GM12878 (cell line): ENCODE results near the gene TMEM37. TPM values are rescaled to one million over a fixed set of nuclear protein-coding genes. Genes with fewer than 3 reads are reported as not detected.

Experiments used
- ATAC-seq: fragments of 200-7000 bp; cut with Tn5 transposase; 3 replicates; pipeline ENCODE4 v1.9.1; 2020; ENCODE audit warnings: mild to moderate bottlenecking, moderate library complexity
- BruUV-seq: library from RNA; stranded (reverse); fragments of 400-500 nt; replicated peaks from 2 replicates; lab custom pipeline; 2021; lab: Mats Ljungman, UMichigan
- CTCF ChIA-PET: fragments of 300-600 bp; sonication (Branson Sonifier 250); formaldehyde crosslinking; extraction: SDS; loops from one replicate; lab custom pipeline; 2021; ENCODE audit warnings: inconsistent platforms; lab: Yijun Ruan, JAX
- POLR2A ChIA-PET: fragments of 350-600 bp; formaldehyde crosslinking; extraction: SDS; loops from one replicate; lab custom pipeline; 2021; ENCODE audit warnings: inconsistent platforms; lab: Charles Lee
- RAD21 ChIA-PET: fragments of 300-600 bp; sonication (Branson Sonifier 250); formaldehyde crosslinking; loops from one replicate; lab custom pipeline; 2023; ENCODE audit warnings: antibody characterized with exemption; ENCODE audit not compliant: unreplicated experiment; lab: Charles Lee
- SMC1A ChIA-PET: fragments of 300-600 bp; sonication (Branson Sonifier 250); formaldehyde crosslinking; loops from one replicate; lab custom pipeline; 2023; ENCODE audit not compliant: unreplicated experiment, uncharacterized antibody; lab: Charles Lee
- DNase-seq: peaks from one replicate; pipeline ENCODE4 v3.0.0-alpha.2; 2011; ENCODE audit warnings: low read depth, low spot score
- FAIRE-seq: peaks from 3 replicates; lab custom pipeline; 2011; peaks lifted over from hg19 to GRCh38; lab: Jason Lieb, UNC
- H2AFZ ChIP-seq: 2 replicates; pipeline ENCODE4 v1.6.0; 2011; ENCODE audit warnings: low read depth, low read length, control low read depth; ENCODE audit not compliant: control insufficient read depth
- H3K27ac ChIP-seq: 2 replicates; pipeline ENCODE4 v1.5.1; 2011; ENCODE audit warnings: control low read depth; ENCODE audit not compliant: control insufficient read depth, insufficient read depth
- H3K27me3 ChIP-seq, 2 experiments: replicated peaks in 1 of 2; 2 replicates each; pipeline versions ENCODE4 v1.6.0 to v1.6.1; 2011; ENCODE audit warnings: low read length in 1 of 2; ENCODE audit not compliant: control insufficient read depth in 2 of 2, insufficient read depth in 2 of 2
- H3K36me3 ChIP-seq, 2 experiments: 2 replicates each; pipeline ENCODE4 v1.5.1; 2011; ENCODE audit warnings: low read length in 1 of 2; ENCODE audit not compliant: control insufficient read depth in 2 of 2, insufficient read depth in 2 of 2
- H3K4me1 ChIP-seq: 2 replicates; pipeline ENCODE4 v1.6.1; 2011; ENCODE audit warnings: mild to moderate bottlenecking, low read length, moderate library complexity, mixed read lengths; ENCODE audit not compliant: control insufficient read depth, insufficient read depth
- H3K4me2 ChIP-seq: 2 replicates; pipeline ENCODE4 v1.6.0; 2011; ENCODE audit warnings: control low read depth; ENCODE audit not compliant: control insufficient read depth, insufficient read depth
- H3K4me3 ChIP-seq: fragments of 200-600 bp; sonication (generic); 2 replicates; pipeline ENCODE4 v1.5.1; 2016
- H3K79me2 ChIP-seq: 2 replicates; pipeline ENCODE4 v1.6.0; 2011; ENCODE audit warnings: low read length; ENCODE audit not compliant: control insufficient read depth, insufficient read depth
- H3K9ac ChIP-seq: 2 replicates; pipeline ENCODE4 v1.8.0; 2011; ENCODE audit warnings: low read length, control low read depth, mixed read lengths; ENCODE audit not compliant: control insufficient read depth, insufficient read depth
- H3K9me3 ChIP-seq: replicated peaks from 3 replicates; pipeline ENCODE4 v1.5.1; 2011; ENCODE audit warnings: mild to moderate bottlenecking, low read length; ENCODE audit not compliant: control insufficient read depth, insufficient read depth
- H4K20me1 ChIP-seq: 2 replicates; pipeline ENCODE4 v1.6.0; 2011; ENCODE audit not compliant: control insufficient read depth, insufficient read depth
- CHD1 ChIP-seq: IDR thresholded peaks from 2 replicates; pipeline ENCODE4 v1.6.1; 2012; ENCODE audit warnings: low read depth, low read length, improper control_type of control experiment
- GABPA ChIP-seq: IDR thresholded peaks from 2 replicates; pipeline ENCODE4 v1.6.1; 2014; ENCODE audit warnings: antibody characterized with exemption, low read depth, mild to moderate bottlenecking, inconsistent platforms
- MYC ChIP-seq: IDR thresholded peaks from 2 replicates; pipeline ENCODE4 v1.6.1; 2011; ENCODE audit warnings: mild to moderate bottlenecking, low read length, moderate library complexity, inconsistent platforms; ENCODE audit not compliant: insufficient read depth, insufficient replicate concordance, insufficient read length, severe bottlenecking
- PRDM15 ChIP-seq: fragments of 450-650 bp; formaldehyde crosslinking; IDR thresholded peaks from 2 replicates; pipeline ENCODE4 v1.4.0; 2020; ENCODE audit warnings: mild to moderate bottlenecking, moderate library complexity
- SUPT20H ChIP-seq: IDR thresholded peaks from 2 replicates; pipeline ENCODE4 v1.6.1; 2011; ENCODE audit warnings: low read depth, mild to moderate bottlenecking, low read length, moderate library complexity, borderline replicate concordance; ENCODE audit not compliant: control insufficient read depth
- WGBS: methylation state at CpG from one replicate; pipeline ENCODE4 v1.1.6; 2016; ENCODE audit warnings: low lambda C conversion rate; ENCODE audit not compliant: insufficient replicate concordance, insufficient coverage; ENCODE audit errors: missing lambda C conversion rate; 5-methylcytosine and 5-hydroxymethylcytosine counted together
- in situ Hi-C: fragments of 300-500 bp; cut with MboI; formaldehyde crosslinking; loops from 9 replicates; pipeline ENCODE4 v1.14.3; 2018; ENCODE audit warnings: mixed read lengths
- intact Hi-C: fragments of 100-400 bp; cut with micrococcal nuclease; formaldehyde crosslinking; loops from one replicate; pipeline ENCODE4 v1.14.2; 2022; ENCODE audit not compliant: unreplicated experiment
- polyA plus RNA-seq, 11 experiments: library from polyadenylated mRNA; depleted of rRNA in 4 of 11; unstranded in 6 of 11; stranded (reverse) in 5 of 11; fragments of >200 nt; fragmentation: Nextera tagmentation in 4 of 11; fragmentation: Illumina TruSeq in 1 of 11; extraction: Ambion mirVana in 4 of 11; extraction: Trizol in 1 of 11; gene quantifications; 1 replicate in 1 of 11; 2 replicates in 10 of 11; pipeline versions ENCODE4 v1.2.1 to v1.2.3, GENCODE V29; 2011 to 2016; ENCODE audit warnings: inconsistent platforms in 2 of 11, missing spikeins in 2 of 11, low read depth in 1 of 11
- total RNA-seq, 4 experiments: library from RNA; depleted of rRNA in 3 of 4; stranded (reverse); fragments of >200 nt in 3 of 4; fragmentation: Illumina TruSeq in 1 of 4; extraction: Trizol in 1 of 4; gene quantifications; 2 replicates each; pipeline versions ENCODE4 v1.2.1 to v1.2.3, GENCODE V29; 2013 to 2021

Gene TMEM37
- total and polyA plus RNA-seq, 10 of the 15 experiments (the other 5 are each of a cell fraction or from before 2014, with no cell fraction given), result 0.07 to 0.67 (median 0.24) TPM; not detected in 3

GRCh38 chr2:119473621-119474370 lies 42.1 kb downstream of the TMEM37 start:
- H3K27ac ChIP-seq, result no peak overlapping the region
- no peaks in the 10 kb centered on the region for H4K20me1 ChIP-seq
- in situ Hi-C loops, result no loop called here
- no peaks in the 10 kb centered on the region for H3K79me2 ChIP-seq
- ChIA-PET RAD21 (interaction anchor here (5.2 kb wide), 1 partner anchor 67 kb away, joined by 75 read pairs; no protein-coding TSS in a partner anchor), POLR2A (no interaction called here), CTCF (interaction anchor here (5.7 to 9.2 kb wide), 2 partner anchors 57 to 67 kb away, joined by 31 to 187 read pairs; no protein-coding TSS in a partner anchor)
- ATAC-seq, result no peak
- H3K4me3 ChIP-seq, result no peak overlapping the region
- TF ChIP-seq GABPA (no peak), PRDM15 (CRISPR knock-in tag) (no peak), MYC (no peak), CHD1 (no peak), SUPT20H (no peak)
- TF ChIP-seq, all 136 proteins: peak for 0
- no TSS peak for BruUV-seq
- H3K9me3 ChIP-seq, result no peaks in the 10 kb centered on the region
- no peaks in the 10 kb centered on the region for H3K36me3 ChIP-seq
- 37% methylated on average over 16 of the region's 16 CpGs for WGBS
- no peak overlapping the region for H3K4me2 ChIP-seq
- H3K9ac ChIP-seq, result no peak overlapping the region
- SMC1A ChIA-PET, result interaction anchor here (0.8 to 1.2 kb wide), 3 partner anchors 58 to 592 kb away, joined by 3 to 4 read pairs (median 3); no protein-coding TSS in a partner anchor
- no peak overlapping the region for H2AFZ ChIP-seq
- H3K4me1 ChIP-seq, result no peaks in the 10 kb centered on the region
- no peaks in the 10 kb centered on the region for H3K27me3 ChIP-seq
- intact Hi-C loops, result no loop called here
- FAIRE-seq (no peak), DNase-seq (no peak)
